OCI-LY7 (cell line): Measurements from ENCODE around the gene FOXK1.

Experiments used
- EZH2phosphoT487 ChIP-seq: fragments of 200-600 bp; sonication (generic); IDR thresholded peaks from 2 replicates; pipeline ENCODE4 v1.6.1; 2018; ENCODE audit warnings: low read depth, borderline replicate concordance, mild to moderate bottlenecking, mixed run types, antibody characterized with exemption, low read length, moderate library complexity, mixed read lengths
- TF ChIP-seq, protein P1 (sequence below): fragments of 200-600 bp; sonication (generic); conservative IDR thresholded peaks from 2 replicates; pipeline ENCODE4 v1.5.1; 2014; ENCODE audit warnings: mild to moderate bottlenecking, antibody characterized with exemption, low read length, moderate library complexity, mixed read lengths

DNA sequence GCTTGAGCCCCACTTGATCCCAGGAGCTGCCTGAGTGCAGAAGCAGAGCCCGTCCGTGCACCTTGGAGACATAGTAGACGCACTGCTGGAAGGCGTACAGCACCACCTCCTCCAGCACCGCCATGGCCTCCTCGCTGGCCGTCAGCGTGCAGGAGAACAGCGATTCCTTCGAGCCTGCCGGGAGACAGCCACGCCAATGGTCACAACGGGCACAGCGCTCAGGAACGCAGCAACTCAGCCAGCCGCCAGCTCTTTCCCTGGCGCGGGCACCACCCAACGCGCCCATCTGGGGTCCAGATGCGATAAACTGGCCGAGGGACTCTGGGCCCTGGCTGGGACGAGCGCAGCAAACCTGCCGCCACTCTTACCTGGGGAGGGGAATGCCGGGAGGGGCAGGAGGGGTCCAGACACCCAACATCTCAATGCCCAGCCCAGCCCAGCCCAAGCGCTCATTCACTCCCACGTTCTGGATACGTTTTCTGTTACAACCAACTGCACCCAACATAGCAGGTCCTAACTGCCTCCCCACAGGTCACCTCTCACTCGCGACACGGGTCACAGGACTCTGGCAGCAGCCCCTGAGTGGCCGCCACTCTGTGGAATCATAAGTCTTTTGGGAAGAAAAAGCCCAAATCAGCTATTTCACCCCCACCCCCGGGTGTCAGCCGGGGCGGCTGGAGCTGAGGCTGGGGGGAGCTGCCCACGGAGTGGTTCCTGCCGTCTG is 135.2 kb downstream of the FOXK1 start:
- TF ChIP-seq, protein P1, sequence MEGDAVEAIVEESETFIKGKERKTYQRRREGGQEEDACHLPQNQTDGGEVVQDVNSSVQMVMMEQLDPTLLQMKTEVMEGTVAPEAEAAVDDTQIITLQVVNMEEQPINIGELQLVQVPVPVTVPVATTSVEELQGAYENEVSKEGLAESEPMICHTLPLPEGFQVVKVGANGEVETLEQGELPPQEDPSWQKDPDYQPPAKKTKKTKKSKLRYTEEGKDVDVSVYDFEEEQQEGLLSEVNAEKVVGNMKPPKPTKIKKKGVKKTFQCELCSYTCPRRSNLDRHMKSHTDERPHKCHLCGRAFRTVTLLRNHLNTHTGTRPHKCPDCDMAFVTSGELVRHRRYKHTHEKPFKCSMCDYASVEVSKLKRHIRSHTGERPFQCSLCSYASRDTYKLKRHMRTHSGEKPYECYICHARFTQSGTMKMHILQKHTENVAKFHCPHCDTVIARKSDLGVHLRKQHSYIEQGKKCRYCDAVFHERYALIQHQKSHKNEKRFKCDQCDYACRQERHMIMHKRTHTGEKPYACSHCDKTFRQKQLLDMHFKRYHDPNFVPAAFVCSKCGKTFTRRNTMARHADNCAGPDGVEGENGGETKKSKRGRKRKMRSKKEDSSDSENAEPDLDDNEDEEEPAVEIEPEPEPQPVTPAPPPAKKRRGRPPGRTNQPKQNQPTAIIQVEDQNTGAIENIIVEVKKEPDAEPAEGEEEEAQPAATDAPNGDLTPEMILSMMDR: no peak
- no peak for TF ChIP-seq EZH2phosphoT487
